Dermis microvascular lymphatic vessel endothelial cell (primary cell): ENCODE results near the gene GPR171. TPM values are rescaled to one million over a fixed set of nuclear protein-coding genes. Genes with fewer than 3 reads are reported as not detected.
"Not testable (repeated sequence)": the region's sequence is repeated elsewhere in the genome, so short reads cannot be mapped to it uniquely, and the experiment has no call there.

Source experiments
- DNase-seq, 2 donors: peaks; one replicate each; pipeline versions ENCODE4 v3.0.0 to v3.0.0-alpha.2; 2010; ENCODE audit warnings: low read depth in 2 of 2
- total RNA-seq: library from RNA; depleted of rRNA; stranded (reverse); fragments of >200 nt; gene quantifications from 2 replicates; pipeline ENCODE4 v1.2.1, GENCODE V29; 2014

Gene GPR171, protein sequence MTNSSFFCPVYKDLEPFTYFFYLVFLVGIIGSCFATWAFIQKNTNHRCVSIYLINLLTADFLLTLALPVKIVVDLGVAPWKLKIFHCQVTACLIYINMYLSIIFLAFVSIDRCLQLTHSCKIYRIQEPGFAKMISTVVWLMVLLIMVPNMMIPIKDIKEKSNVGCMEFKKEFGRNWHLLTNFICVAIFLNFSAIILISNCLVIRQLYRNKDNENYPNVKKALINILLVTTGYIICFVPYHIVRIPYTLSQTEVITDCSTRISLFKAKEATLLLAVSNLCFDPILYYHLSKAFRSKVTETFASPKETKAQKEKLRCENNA
- not detected in 2 replicates for total RNA-seq

DNA sequence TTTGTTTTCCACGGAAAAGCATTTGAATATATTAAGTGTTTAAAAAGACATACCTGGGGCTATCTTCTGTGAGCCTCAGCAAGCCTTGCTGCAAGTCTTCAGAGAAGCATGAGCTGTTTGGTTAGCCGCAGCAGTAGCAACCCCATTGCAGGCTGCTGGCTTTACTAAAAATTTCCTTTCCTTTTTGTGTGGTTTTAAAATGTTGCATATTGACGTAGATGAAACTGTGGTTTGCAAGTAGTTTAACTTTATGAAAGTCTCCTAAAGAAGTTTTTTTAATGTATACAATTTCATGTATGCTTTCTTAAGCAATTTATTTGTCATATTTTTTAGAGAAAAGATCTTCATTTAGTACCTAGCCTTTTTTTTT is at the start of gene GPR171:
GPR171 (minus strand) TSS at position 166 of the 370 bp plus-strand sequence. CDS start 3,830 bp downstream, outside the sequence.
- DNase-seq, result no peak

DNA sequence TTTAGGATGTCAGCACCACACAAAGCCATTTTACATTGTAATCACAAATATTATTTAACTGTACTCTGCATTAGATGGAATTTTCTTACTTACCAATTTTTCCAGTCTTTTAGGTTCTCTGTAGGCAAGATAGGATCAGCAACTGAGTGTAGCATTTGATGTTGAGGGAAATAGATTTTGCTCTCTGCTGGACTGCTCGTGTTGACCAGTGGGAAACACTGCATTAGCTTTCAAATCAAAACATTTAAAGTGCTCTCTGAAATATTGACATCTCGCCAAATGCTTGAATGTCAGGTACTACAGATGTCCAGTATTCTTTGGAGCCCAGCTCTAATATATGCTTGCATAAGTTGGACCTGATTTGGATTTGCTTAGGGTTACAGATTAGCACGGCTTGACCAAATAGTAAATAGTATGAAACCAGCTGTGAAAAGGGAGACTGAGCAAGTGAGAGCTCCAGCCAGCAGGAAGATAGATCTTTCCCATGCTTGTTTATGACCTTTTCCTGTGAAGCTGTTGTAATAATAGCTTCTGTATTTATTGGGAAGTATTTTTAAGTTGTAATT is 45.8 kb upstream of the GPR171 start:
- no peak for DNase-seq

GRCh38 chr3:151242006-151242405 is 39.0 kb upstream of the GPR171 start:
- DNase-seq, result not testable (repeated sequence)

- DNase-seq, result no peak
These were observed 33.7 kb upstream of the GPR171 start for GRCh38 chr3:151236736-151237135.

GRCh38 chr3:151236316-151236715 is 33.3 kb upstream of the GPR171 start:
- DNase-seq, result no peak

DNA sequence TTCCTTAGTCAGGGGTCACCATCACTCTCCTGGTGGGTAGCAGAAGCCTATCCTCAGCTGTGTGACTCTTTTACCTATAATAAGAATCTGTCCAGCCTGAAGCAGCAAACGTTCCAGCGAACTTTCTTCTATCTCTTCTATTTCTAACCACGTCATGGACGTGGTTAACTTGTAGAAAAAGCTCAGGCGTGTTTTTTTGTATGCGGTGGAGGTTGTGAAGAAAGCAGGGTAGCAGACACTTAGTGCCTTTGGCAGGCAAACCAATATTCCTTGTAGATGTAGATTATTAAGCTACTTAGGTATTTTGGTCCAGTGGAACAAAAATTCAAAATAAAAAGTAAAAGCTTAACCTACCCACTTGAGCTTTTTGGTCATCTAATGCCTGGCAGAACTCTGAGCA is 31.8 kb upstream of the GPR171 start:
- no peak for DNase-seq

DNA sequence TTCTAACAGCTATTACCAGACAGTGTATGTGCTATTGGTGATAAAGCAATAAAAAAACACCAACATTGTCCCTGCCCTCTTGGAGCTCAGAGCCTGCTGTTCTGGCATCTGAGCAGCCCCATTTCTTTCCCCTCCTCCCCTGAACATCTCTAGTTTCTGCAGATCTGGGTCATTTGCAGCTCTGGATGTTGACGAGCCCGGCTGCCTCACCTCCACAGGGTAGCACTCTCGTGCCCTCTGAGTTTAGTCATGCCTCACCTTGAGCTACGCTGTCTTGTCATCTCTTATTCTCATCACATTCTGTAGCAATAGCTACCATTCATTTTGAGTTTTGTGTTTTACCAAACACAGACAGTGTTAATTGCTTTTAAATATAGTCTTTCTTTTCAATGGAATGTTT is 30.0 kb upstream of the GPR171 start:
- DNase-seq, result no peak

DNA sequence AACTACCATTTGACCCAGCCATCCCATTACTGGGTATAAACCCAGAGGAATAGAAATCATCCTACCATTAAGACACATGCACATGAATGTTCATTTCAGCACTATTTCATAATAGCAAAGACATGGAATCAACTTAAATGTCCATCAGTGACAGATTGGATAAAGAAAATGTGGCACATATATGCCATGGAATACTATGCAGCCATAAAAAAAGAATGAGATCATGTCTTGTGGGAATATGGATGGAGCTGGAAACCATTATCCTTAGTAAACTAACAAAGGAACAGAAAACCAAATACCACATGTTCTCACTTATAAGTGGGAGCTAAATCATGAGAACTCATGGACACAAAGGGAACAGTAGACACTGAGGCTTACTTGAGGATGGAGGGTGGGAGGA is 29.4 kb upstream of the GPR171 start:
- DNase-seq, result not testable (repeated sequence)

DNA sequence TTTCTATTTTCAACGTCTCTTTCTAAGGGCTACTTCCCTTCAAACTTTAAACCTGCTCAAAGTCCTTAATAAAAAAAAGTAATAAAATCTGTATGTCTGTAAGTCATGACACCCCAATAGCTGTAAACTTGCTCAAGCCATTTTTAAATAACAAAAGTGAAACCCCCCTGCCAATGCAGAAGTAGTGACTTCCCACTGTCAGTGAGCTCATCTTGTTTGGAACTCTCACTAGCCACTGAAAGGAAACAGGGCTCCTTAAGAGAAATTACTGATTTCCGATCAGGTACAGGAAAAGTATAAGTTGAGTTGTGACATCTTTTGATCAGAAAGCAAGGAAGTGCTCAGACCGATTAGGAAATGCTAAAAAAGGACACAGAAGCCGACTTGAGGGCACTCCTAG is 27.6 kb upstream of the GPR171 start:
- DNase-seq, result no peak

GRCh38 chr3:151228666-151229040 is 25.6 kb upstream of the GPR171 start:
- DNase-seq, result peak in 1 of 2 donors; percentile 39

- peak; percentile 34 to 70 for DNase-seq
These were observed 25.0 kb upstream of the GPR171 start for GRCh38 chr3:151227807-151228665.

GRCh38 chr3:151227266-151227806 is 24.3 kb upstream of the GPR171 start:
- DNase-seq, result no peak

DNA sequence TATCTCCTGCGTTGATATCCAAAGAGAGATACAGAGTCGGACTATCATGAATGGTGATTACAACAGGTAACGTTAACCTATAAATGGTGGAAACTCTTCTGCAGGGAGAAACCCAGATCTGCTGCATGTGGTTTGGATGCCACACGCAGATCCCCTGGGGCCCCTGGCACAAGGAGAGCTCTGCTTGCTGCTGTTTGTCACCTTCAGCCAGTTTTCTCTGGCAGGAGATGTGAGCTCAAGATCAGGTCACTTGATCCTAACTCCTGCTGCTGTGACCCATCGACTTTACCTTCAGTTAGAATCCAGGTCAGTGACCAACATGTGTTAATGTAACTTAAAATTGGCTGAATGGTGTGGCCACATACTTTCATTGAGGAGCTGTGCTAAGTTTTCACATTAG is 23.8 kb upstream of the GPR171 start:
- no peak for DNase-seq

GRCh38 chr3:151226088-151226563 is 23.1 kb upstream of the GPR171 start:
- DNase-seq, result peak in 1 of 2 donors; percentile 7

- peak in 1 of 2 donors; percentile 70 for DNase-seq
These were observed 22.3 kb upstream of the GPR171 start for GRCh38 chr3:151225040-151225975.

DNA sequence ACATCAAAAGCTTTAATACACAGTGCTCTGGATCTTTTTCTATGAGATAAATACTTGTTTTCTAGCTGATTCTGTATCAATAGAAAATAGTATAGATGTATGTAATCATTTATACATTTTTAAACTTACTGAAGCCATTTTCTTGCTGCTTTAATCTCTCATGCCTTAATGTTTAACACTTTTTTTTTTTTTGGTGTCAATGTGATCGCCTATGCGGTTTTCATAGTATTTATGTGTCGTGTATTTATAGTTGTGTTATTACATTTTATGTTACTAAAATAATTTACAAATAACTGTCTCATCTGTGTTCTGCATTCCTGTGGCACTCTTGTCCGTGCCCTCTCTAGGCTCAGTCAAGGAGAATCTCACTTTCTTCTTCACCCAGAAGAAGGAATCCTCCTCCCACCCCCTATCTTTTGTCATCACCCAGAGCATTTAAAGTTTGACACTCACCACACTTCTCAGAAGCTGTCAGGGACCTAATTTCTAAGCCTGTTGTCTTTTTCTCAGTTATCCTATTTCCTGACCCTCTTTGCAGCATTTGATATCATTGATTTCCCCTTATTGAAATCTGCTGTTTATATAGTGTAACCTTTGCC is 21.4 kb upstream of the GPR171 start:
- DNase-seq, result no peak

- no peak for DNase-seq
These were observed 16.0 kb upstream of the GPR171 start for GRCh38 chr3:151219056-151219455.

DNA sequence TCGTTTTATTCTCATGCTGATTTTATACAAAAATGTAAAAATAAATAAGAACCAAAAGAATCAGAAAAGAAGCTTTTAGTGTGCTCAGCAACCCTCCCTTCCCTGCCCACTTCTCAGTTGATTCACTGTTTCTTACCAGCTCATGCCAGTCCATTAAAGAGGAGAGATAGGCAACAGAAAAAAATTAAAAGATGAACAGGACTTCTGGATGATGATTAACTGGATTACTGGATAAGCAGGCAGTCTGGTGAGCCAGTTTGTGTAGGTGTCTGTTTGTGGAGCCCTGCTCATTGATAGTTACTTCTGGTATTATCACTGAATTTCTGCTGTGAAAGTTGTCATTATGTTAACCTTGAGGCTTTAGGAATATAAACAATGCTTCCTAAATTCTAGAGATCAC is 15.1 kb upstream of the GPR171 start:
- no peak for DNase-seq

- no peak for DNase-seq
These were observed 13.9 kb upstream of the GPR171 start for GRCh38 chr3:151216641-151217607.
